NCI-H2196 (cell line): ENCODE results near the gene ATP13A4.
A peak's percentile ranks its signal among the peaks of the same experiment; 100 is the strongest.

ENCODE experiments used
- DNase-seq: peaks from one replicate; lab custom pipeline; 2025; ENCODE audit not compliant: unreplicated experiment; lab: John Stamatoyannopoulos, UW

Gene ATP13A4

DNA sequence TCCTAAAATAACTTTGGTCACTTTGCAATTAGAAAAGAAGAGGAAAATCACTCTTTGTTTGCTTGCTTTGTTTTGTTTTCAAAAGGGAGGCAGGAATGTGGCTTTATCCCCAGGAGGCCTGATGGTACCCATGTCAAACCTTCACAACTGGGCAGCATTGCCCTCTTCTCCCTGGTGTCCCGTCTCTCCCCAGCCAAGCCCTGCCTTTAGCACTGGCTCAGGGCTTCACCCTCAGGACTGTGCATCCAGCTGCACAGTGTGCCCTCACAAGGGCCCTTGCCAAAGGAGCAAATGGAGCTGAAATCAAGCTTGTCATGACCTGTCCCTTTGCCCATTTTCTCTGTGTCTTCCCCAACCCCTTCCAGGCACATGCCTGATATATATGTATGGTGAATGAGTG lies 147.0 kb downstream of the ATP13A4 start:
- DNase-seq: no peak

DNA sequence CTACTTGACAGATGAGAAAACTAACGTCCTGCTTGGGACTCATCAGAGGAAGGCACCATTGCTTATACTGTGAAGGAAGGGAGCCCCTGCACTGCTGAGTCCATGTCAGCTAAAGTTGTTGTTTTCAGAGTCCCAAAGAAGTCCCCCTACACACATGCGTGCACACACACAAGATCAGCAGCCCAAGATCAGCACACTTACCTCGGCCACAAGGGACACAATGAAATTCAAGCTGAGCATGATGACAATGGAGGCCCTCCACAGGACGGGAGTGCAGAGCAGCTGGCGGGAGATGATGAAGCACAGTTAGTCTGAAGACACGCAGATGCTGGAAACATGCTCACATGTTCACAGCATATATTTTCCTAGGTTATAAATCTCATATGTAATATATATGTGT lies 147.6 kb downstream of the ATP13A4 start:
- no peak for DNase-seq

DNA sequence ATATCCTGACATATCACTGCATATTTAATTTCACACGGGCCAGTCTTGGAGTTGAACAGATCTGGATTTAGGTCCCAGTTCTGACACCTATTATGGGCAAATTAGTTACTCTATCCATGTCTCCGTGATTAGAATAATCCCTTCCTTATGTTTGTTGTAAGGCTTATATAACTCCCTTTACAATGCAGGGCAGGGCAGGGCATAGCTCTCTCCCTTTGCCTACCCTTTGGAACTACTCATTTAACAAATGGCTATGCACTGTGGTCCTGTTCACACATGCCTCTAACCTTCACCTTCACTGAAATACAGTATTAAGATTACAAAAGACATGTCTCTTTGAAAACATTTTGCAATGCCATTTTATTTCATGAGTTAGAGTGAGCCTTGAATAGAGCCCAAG lies 151.4 kb downstream of the ATP13A4 start:
- DNase-seq: no peak

- DNase-seq: peak; percentile 59
Observed at GRCh38 chr3:193400304-193400703, 154.4 kb downstream of the ATP13A4 start.

DNA sequence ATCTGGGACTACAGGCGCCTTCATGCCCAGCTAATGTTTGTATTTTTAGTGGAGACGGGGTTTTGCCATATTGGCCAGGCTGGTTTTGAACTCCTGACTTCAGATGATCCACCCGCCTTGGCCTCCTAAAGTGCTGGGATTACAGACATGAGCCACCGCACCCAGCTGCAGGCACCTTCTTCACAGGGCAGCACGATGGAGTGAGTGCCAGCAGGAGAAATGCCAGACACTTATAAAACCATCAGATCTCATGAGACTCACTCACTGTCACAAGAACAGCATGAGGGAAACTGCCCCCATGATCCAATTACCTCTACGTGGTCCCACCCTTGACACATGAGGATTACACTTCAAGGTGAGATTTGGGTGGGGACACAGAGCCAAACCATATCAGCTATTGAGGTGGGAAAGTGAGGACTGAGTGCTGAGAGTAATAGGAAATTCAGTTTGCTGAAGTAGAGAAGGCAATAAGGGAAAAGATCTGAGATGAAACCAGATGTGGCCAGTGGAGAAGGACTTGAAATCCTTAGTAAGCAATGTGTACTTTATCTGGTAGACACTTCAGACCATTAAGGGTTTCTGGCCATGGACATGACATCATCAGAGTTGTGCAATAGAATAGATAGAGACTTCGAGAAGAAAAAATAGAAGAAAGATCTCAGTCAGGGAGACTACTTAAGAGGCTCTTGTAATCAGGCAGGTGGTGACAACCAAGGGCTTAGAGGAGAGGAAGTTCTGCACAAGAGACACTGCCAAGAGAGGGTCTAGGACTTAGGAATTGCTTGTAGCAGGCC lies 158.0 kb downstream of the ATP13A4 start:
- DNase-seq: no peak

- DNase-seq: peak; percentile 42
Observed at GRCh38 chr3:193391902-193392301, 162.8 kb downstream of the ATP13A4 start.

DNA sequence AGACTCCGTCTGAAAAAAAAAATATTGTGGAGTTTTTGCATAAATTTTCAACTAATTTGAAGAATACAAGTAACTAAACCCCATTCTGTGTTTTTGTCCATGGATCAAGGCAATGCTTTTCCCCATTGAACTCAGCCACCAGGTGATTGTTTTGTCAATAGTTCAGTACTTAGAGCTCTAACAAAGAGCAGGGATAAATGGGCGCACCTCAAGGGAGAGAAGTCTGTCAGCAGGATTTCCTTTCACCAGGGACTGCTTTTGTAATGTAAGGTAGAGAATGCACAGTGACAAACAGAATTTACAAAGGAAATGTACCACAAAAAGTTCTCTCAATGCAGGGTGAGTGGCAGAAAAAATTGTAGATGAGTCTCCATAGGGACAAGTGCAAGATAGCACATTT lies 165.4 kb downstream of the ATP13A4 start:
- DNase-seq: no peak

- DNase-seq: no peak
Observed at GRCh38 chr3:193388361-193388760, 166.3 kb downstream of the ATP13A4 start.

DNA sequence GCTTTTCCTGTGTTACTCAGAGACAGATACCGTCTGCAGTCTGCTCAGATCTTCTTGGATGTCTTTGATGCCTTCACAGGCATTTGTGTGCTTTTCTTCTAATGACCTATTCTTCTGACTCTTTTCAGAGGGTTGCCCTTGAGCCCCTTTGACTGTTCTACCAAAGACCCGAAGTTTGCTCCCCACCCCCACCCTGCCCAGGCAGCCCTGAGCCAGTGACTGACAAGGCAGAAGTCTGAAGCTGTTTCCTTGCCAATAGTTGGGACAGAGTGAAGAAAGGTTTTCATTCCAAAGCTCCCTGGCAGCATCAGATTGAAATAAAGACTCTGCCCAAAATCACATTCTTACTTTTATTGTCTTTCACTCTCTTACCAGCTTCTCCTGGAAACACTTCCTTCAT lies 167.1 kb downstream of the ATP13A4 start:
- no peak for DNase-seq

DNA sequence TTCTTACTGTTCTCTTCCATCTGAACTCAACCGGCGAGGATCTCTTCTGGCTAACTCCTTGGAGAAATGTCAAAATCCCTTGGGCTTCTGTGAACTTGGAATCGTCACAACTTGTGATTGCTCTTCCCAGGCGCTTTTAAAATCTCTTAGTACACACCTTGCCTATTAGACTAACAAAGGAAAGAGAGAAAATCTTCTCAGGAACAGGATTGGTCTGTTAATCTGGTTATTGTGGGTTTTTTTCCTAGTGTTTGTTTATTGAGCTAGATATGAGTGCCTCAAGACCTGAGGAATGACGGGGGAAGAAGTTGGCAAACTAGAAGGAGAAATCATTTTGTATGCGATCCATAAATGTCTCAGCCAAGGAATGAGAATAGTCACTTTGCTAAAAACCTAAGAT lies 176.0 kb downstream of the ATP13A4 start, which contains the start of gene ATP13A5:
Gene ATP13A5 (minus strand): TSS at position 48 of the 400 bp plus-strand sequence. CDS start 28 bp downstream, at position 20.
- no peak for DNase-seq

DNA sequence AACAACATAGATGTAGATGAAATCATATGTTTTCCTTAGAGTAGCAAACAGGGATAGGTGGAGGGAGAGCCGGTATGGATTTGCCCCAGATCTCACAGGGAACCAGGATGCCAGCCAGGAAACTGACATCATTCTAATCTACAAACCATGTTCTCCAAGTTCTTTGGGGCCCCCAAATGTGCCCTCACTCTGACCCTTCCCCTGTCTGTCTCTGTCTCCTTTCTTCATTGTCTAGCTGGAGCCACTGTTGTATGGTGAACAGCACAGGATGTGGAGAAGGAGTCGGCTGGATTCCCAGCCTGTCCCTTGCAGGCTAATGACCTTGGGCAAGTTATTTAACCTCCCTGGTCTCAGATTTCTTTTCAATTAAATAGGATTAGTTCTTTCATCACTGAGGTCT lies 177.1 kb downstream of the ATP13A4 start:
- DNase-seq: no peak

GRCh38 chr3:193375614-193376013 lies 179.1 kb downstream of the ATP13A4 start:
- no peak for DNase-seq

DNA sequence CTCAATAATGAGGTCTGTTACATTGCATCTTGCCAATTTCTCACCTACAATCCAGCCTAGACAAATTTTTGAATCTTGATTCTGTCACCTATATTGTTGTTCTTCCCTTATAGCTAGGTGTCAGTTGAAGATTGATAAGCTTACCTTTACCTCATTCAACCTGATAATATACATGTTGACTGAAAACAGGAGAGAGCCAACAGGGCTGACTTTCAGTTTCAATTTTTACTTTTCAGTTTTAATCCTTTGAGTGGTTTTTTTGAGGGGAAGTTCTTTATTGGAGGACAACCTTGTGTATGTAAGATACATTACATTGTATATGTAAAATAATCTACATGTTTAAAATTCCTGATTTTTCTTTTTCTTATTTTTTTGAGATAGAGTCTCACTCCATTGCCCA lies 181.9 kb downstream of the ATP13A4 start:
- DNase-seq: no peak

GRCh38 chr3:193367868-193368267 lies 186.8 kb downstream of the ATP13A4 start:
- no peak for DNase-seq

GRCh38 chr3:193357291-193357690 lies 197.4 kb downstream of the ATP13A4 start:
- no peak for DNase-seq

GRCh38 chr3:193354423-193354822 lies 200.3 kb downstream of the ATP13A4 start:
- DNase-seq: no peak
